SU-DHL-6 (cell line): ENCODE data around the gene MDM4.

ENCODE experiments used
- H2AFZ ChIP-seq: fragments of 200-600 bp; sonication (generic); 2 replicates; pipeline ENCODE4 v1.6.1; 2014; ENCODE audit warnings: low read depth, mild to moderate bottlenecking, moderate library complexity, mixed read lengths, antibody characterized with exemption, low read length; ENCODE audit not compliant: severe bottlenecking
- H3F3A ChIP-seq: fragments of 200-600 bp; shearing (Covaris generic); 2 replicates; pipeline ENCODE4 v1.6.0; 2016; ENCODE audit warnings: antibody characterized with exemption, mild to moderate bottlenecking; ENCODE audit not compliant: insufficient read depth
- H3K27ac ChIP-seq: fragments of 200-600 bp; sonication (generic); 2 replicates; pipeline ENCODE4 v1.5.1; 2016; ENCODE audit warnings: low read depth, mild to moderate bottlenecking, low read length, moderate library complexity, mixed read lengths
- H3K27me3 ChIP-seq: fragments of 200-600 bp; sonication (generic), shearing (Covaris generic); 2 replicates; pipeline ENCODE4 v1.6.0; 2014; ENCODE audit warnings: mild to moderate bottlenecking, low read length
- H3K36me3 ChIP-seq: fragments of 200-600 bp; sonication (generic); 2 replicates; pipeline ENCODE4 v1.6.1; 2014; ENCODE audit warnings: mild to moderate bottlenecking, low read length, mixed read lengths
- H3K4me2 ChIP-seq: fragments of 300-600, 200-600 bp; shearing (Covaris generic), sonication (generic); 2 replicates; pipeline ENCODE4 v1.6.0; 2014; ENCODE audit warnings: low read length, low read depth, mild to moderate bottlenecking; ENCODE audit not compliant: poor library complexity, severe bottlenecking
- H3K4me3 ChIP-seq: fragments of 200-600 bp; sonication (generic); 2 replicates; pipeline ENCODE4 v1.5.1; 2014; ENCODE audit warnings: antibody characterized with exemption, low read length, mild to moderate bottlenecking, mixed read lengths; ENCODE audit not compliant: insufficient read depth, poor library complexity, severe bottlenecking
- H3K79me2 ChIP-seq: fragments of 200-600 bp; sonication (generic); 2 replicates; pipeline ENCODE4 v1.6.1; 2014; ENCODE audit warnings: mild to moderate bottlenecking, low read length, moderate library complexity; ENCODE audit not compliant: insufficient read depth
- H3K9ac ChIP-seq: fragments of 200-600 bp; sonication (generic); 2 replicates; pipeline ENCODE4 v1.7.0; 2014; ENCODE audit warnings: mild to moderate bottlenecking, low read length
- H3K9me2 ChIP-seq: fragments of 200-600 bp; sonication (generic); replicated peaks from 2 replicates; pipeline ENCODE4 v1.6.1; 2014; ENCODE audit warnings: low read length; ENCODE audit not compliant: insufficient read depth
- H3K9me3 ChIP-seq: fragments of 200-600 bp; sonication (generic); 2 replicates; pipeline ENCODE4 v1.6.1; 2014; ENCODE audit warnings: low read length, mixed read lengths; ENCODE audit not compliant: insufficient read depth
- H4K20me1 ChIP-seq: fragments of 200-600 bp; sonication (generic); 2 replicates; pipeline ENCODE4 v1.6.1; 2014; ENCODE audit warnings: low read depth, mild to moderate bottlenecking, antibody characterized with exemption, low read length, moderate library complexity, mixed read lengths
- EZH2phosphoT487 ChIP-seq: fragments of 200-600 bp; sonication (generic), shearing (Covaris generic); conservative IDR thresholded peaks from 2 replicates; pipeline ENCODE4 v1.6.1; 2018; ENCODE audit warnings: mild to moderate bottlenecking, antibody characterized with exemption, low read length, moderate library complexity, mixed read lengths
- TF ChIP-seq, protein P1 (sequence below): fragments of 200-600 bp; sonication (generic); IDR thresholded peaks from one replicate; pipeline ENCODE4 v1.5.1; 2017; ENCODE audit warnings: antibody characterized with exemption, mild to moderate bottlenecking, low read length, moderate library complexity; ENCODE audit not compliant: insufficient read depth, poor library complexity, severe bottlenecking

The MDM4 gene

DNA sequence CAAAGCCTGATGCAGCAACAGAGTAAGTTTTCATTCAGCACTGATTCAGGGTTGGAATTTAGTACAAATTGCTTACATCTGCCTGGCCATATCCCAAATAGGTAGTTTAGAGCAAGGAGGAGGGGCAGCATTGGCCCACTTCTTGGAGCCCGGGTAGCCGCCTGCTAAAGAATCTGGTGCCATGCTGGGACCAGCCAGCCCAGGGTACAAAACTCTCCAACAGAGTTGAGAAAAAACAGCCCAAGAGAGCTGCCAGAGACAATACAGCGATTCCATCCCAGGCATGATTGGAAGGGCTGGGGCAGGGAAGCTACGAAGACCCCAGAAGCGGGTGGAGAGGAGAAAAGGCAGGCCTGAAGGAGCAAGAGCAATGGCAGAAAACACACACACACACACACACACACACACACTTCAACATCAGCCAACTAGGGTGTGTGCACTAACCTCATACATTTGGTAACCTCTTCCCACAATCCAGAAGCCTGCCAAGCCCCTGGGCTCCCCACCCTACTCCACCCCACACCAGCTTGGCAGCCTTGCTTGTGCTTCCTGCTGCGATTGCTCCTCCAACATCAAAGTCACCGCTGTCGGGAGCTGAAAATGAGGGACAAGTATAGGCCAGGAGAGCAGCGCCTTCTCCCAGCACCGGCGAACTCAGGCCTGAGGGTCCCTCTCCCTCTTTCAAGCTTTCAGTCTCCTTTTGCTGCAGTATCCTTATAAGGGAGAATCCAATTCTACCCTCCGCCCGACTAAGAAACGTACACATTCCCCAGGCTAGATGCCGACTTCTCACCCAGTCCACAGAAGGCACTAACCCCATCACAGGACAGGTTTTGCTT lies 22.8 kb upstream of the MDM4 start:
- no peak overlapping the region for H2AFZ ChIP-seq
- no peaks in the 10 kb centered on the region for H3K79me2 ChIP-seq
- H3K9me3 ChIP-seq, result no peaks in the 10 kb centered on the region
- H3K4me2 ChIP-seq, result peak overlapping the region; percentile 63
- H4K20me1 ChIP-seq, result no peaks in the 10 kb centered on the region
- H3K4me3 ChIP-seq, result no peak overlapping the region
- H3K9ac ChIP-seq, result no peak overlapping the region
- H3K36me3 ChIP-seq, result no peaks in the 10 kb centered on the region
- TF ChIP-seq EZH2phosphoT487, result no peak
- TF ChIP-seq, protein P1, sequence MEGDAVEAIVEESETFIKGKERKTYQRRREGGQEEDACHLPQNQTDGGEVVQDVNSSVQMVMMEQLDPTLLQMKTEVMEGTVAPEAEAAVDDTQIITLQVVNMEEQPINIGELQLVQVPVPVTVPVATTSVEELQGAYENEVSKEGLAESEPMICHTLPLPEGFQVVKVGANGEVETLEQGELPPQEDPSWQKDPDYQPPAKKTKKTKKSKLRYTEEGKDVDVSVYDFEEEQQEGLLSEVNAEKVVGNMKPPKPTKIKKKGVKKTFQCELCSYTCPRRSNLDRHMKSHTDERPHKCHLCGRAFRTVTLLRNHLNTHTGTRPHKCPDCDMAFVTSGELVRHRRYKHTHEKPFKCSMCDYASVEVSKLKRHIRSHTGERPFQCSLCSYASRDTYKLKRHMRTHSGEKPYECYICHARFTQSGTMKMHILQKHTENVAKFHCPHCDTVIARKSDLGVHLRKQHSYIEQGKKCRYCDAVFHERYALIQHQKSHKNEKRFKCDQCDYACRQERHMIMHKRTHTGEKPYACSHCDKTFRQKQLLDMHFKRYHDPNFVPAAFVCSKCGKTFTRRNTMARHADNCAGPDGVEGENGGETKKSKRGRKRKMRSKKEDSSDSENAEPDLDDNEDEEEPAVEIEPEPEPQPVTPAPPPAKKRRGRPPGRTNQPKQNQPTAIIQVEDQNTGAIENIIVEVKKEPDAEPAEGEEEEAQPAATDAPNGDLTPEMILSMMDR, result no peak
- H3K27ac ChIP-seq, result no peak overlapping the region
- H3K27me3 ChIP-seq, result no peaks in the 10 kb centered on the region
- no peaks in the 10 kb centered on the region for H3K9me2 ChIP-seq
- H3F3A ChIP-seq, result peaks cover 4% of the 10 kb centered on the region

DNA sequence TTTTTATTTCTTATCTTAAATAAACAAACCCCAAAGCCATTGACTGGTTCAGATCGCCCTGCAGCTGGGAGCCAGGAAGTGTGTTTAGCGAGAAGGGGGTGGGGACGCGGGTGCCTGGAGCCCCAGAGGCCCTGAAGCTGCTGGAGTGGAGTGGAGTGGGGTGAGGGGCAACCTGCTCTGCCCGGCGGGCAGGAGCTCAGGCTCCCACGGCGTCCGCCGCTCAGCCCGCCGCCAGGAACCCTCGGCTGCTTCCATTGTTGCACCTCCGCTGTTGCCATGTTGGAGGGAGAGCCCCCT lies 22.3 kb upstream of the MDM4 start:
- peaks cover 4% of the 10 kb centered on the region for H3F3A ChIP-seq
- H3K36me3 ChIP-seq, result no peaks in the 10 kb centered on the region
- no peaks in the 10 kb centered on the region for H3K9me3 ChIP-seq
- H3K27me3 ChIP-seq, result no peaks in the 10 kb centered on the region
- H3K27ac ChIP-seq, result no peak overlapping the region
- TF ChIP-seq EZH2phosphoT487, result no peak
- TF ChIP-seq, protein P1, result no peak
- peak overlapping the region; percentile 48 for H3K9ac ChIP-seq
- H2AFZ ChIP-seq, result peak overlapping the region; percentile 71
- H4K20me1 ChIP-seq, result no peaks in the 10 kb centered on the region
- peak overlapping the region; percentile 63 for H3K4me2 ChIP-seq
- H3K79me2 ChIP-seq, result no peaks in the 10 kb centered on the region
- peak overlapping the region; percentile 50 for H3K4me3 ChIP-seq
- no peaks in the 10 kb centered on the region for H3K9me2 ChIP-seq

DNA sequence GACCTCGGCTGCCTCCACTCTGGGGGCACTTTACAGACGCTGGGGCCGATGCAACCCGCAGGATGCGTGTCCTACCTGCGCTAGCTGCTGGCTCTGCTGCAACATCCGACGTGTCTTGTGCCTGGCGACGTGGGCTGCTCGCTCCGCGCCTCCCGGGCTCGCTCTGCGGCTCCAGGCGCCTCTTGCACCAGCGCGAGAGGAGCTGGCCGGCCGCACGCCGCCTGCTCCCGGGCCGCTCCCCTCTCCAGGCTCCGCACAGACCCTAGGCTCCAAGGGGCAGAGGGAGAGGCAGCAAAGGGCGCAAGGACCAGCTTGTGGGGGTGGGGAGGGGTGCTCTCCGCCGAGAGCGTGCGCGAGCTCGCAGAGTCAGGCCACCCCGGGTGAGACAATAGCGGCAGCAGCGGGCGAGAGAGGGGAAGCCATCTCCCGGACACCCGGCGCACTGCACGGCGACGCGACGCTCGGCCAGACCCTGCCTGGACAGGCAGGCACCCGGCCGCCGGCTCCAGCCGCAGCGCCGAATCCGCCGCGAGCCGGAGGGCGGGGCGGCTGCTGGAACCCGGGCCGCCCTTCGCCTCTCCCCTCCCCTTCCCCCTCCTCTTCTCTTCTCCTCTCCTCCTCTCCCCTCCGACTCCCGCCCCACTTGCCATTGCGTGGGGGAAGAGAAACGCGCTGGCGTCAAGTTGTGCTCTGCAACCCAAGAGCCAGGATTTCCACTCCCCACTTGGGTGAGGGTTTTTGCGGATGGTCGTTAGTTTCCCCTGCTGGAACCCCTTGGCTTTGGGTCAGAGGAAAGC lies 21.7 kb upstream of the MDM4 start, which contains the start of gene PIK3C2B:
Gene PIK3C2B, minus strand, starts transcription at position 525 of the 797 bp plus-strand sequence. CDS start 25,003 bp downstream, outside the sequence.
- H3K4me3 ChIP-seq, result peak within 1 kb of the TSS; percentile 50
- peak within 1 kb of the TSS; percentile 71 for H2AFZ ChIP-seq
- no peak within 1 kb of the TSS for H3K27ac ChIP-seq
- no peaks in the 10 kb centered on the region for H3K9me3 ChIP-seq
- H3K4me2 ChIP-seq, result peak within 1 kb of the TSS; percentile 63
- H4K20me1 ChIP-seq, result no peaks in the 10 kb centered on the region
- H3K27me3 ChIP-seq, result no peaks in the 10 kb centered on the region
- TF ChIP-seq, protein P1, result no peak
- TF ChIP-seq EZH2phosphoT487, result no peak
- H3F3A ChIP-seq, result peaks cover 4% of the 10 kb centered on the region
- peak within 1 kb of the TSS; percentile 48 for H3K9ac ChIP-seq
- H3K79me2 ChIP-seq, result no peaks in the 10 kb centered on the region
- no peaks in the 10 kb centered on the region for H3K9me2 ChIP-seq
- no peaks in the 10 kb centered on the region for H3K36me3 ChIP-seq
